Testis (tissue), 2 donors: ENCODE results near the gene ALDOB.

Experiments used
- POLR2A ChIP-seq: fragments of 450-650 bp; IDR thresholded peaks from one replicate; pipeline ENCODE4 v1.6.1; 2017; ENCODE audit warnings: antibody characterized with exemption, mild to moderate bottlenecking, moderate library complexity
- TF ChIP-seq, protein P1 (sequence below), 3 experiments: fragments of 450-650 bp in 2 of 3; fragments of 200-600 bp in 1 of 3; sonication (generic) in 1 of 3; IDR thresholded peaks; one replicate each; pipeline ENCODE4 v1.5.1; 2016 to 2019; ENCODE audit warnings: antibody characterized with exemption in 3 of 3, mild to moderate bottlenecking in 2 of 3, moderate library complexity in 1 of 3

GRCh38 chr9:101467690-101468089 is 32.1 kb upstream of the ALDOB start:
- TF ChIP-seq, protein P1, sequence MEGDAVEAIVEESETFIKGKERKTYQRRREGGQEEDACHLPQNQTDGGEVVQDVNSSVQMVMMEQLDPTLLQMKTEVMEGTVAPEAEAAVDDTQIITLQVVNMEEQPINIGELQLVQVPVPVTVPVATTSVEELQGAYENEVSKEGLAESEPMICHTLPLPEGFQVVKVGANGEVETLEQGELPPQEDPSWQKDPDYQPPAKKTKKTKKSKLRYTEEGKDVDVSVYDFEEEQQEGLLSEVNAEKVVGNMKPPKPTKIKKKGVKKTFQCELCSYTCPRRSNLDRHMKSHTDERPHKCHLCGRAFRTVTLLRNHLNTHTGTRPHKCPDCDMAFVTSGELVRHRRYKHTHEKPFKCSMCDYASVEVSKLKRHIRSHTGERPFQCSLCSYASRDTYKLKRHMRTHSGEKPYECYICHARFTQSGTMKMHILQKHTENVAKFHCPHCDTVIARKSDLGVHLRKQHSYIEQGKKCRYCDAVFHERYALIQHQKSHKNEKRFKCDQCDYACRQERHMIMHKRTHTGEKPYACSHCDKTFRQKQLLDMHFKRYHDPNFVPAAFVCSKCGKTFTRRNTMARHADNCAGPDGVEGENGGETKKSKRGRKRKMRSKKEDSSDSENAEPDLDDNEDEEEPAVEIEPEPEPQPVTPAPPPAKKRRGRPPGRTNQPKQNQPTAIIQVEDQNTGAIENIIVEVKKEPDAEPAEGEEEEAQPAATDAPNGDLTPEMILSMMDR (IDR thresholded peaks at IDR 0.05) = no peak
- TF ChIP-seq POLR2A = no peak
